ENCODE results near the gene KIF3A.

The KIF3A gene

DNA sequence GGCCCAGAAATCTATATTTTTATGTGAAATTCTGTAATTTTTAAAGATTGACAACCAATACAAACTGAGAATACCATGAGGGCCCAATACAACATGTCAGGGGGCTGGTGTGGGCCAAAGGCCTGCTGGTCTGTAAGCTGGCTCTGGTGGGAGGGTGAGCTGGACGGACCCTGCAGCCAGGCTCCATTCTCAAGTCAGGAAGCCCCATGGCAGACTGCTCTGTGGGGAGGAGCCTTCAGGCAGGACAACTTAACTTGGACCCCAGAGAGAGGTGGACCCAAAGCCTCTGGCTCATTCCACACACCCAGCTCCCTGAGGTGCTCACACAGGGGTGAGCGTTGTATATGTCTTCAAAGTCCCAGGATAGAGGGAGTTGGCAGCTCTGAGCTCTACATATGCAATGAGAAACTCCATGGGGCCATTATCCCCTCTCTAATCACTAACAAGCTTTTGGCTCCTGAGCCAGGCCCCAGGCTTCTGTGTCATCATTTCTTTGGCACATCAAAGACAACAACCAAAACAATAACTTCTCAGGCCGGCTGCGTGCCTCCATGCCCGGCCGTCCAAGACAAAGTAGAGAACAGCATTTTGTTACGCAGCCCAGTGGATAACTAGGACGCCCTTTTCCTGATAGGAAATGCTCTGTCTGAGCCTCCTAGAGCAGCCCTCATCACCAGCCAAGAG, 33.3 kb upstream of the KIF3A start:
- DNase-seq (ENCODE audit: low read depth, low spot score) = no peak

DNA sequence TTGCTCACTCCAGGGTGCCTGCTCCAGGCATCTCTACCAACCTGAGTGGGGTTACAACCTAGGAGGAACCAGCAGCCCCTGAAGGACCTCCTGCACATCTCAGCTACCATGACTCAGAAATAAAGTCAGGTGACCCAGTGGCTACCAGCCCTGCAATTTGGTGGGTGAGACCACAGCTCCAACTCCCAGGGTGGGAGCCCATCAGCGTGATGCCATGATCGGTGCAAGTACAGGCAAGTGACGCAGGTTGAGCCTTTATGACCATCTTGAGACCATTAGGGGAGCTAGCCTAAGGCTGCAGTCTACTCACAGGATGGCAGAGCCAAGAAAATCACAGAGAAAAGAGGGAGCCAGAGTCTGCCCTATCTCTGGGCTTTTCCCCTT, 31.1 kb upstream of the KIF3A start:
- no peak for DNase-seq (ENCODE audit: low read depth, low spot score)

DNA sequence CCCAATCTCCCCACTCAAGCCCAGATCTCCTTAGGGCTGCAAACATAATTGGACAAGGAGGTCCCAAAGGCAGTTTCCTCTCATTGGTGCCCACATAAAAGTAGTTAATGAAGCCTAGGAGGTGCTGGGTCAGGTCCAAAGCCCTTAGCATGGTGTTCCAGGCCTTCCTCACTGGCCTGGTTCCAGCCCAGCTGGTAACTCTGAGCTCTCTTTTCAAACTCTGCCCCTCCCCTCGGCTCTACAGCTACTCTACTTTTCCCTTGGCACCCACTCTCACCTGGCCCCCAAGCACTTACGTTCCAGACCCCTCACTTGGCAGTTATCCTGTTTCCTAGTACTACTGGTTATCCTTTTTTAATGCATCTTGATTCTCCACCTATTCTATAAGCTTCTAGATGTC, 29.8 kb upstream of the KIF3A start:
- DNase-seq (ENCODE audit: low read depth, low spot score) = no peak

DNA sequence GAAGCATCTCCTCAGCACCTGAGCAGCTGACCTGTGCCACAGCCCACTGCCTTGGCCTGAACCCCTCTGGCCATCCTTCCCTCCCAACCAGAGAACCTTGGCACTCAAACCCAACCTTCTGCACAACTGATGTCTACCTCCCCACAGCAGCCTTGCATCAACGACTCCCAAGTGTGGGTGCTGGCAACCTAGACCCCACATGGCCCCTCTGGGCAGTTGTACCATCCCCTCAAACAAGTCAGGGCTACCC, 29.4 kb upstream of the KIF3A start:
- no peak for DNase-seq (ENCODE audit: low read depth, low spot score)

DNA sequence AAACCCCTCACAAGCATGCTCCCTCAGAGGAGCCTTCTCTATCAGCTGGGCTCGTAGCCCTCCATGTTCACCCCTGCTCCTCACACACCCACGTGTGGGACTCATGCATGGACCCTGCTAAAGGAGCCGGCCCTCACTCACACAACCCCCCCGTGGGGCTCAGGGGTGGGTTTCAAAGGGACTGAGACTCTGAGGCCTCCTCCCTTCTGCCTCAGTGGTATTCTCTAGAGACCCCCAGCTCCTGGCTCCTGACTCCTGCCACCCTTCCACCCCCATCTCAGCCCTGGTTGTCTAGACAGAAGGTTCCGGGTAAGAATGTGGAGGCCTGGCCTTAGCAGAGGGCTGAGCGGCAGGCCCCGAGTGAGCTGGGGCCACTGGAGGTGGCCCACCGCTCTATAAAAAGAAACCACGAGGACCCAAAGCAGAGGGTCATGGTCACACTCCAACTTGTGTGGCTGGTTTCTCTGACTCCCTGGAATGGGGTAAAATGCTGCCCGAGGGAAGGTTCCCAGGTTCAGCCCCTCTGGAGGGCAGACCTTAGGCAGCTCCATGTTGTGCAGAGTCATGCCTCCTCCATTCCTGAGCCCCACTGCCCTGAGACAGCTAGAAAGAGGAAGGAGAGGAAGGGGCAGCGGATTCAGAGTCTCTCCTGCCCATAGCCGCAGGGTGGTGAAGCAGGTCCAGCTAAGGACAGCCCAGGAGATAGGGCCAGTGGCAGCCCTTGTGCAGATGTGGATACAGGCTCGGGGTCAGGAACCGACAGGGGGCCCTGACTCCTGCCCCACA, 28.9 kb upstream of the KIF3A start:
- no peak for DNase-seq (ENCODE audit: low read depth, low spot score)

DNA sequence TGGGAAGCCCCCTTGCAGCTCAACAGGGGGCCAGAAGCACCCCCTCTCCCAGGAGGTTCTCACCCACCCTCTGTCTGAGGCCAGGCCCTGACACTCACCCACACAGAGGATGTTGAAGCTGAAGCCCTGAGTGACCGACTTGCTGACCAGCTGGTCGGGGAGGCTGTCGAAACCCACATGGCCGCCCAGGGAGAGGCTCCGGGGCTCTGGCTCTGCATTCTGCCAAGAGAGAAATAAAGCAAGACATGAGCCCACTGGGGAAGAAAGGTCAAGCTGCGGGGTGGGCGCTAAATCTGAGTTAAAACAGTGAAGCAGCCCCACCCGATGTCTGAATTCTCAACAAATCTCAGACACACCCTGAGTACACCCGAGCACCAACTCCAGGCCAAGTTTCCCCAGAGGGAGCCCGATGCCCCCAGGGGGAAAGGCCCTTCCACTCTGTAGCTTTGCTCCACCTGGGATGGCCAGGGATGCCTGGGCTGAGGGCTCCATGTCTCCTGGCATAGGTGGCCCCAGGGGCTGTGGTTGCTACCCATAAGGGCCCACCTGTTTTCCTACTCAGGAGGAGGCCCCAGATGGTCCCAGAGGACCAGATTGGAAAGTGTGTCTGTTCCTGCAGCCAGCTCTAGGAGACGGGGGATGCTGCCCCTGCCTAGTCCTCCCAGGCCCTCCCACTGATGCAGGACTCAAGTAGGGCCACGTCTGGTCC, 28.1 kb upstream of the KIF3A start:
- DNase-seq (ENCODE audit: low read depth, low spot score) = no peak

DNA sequence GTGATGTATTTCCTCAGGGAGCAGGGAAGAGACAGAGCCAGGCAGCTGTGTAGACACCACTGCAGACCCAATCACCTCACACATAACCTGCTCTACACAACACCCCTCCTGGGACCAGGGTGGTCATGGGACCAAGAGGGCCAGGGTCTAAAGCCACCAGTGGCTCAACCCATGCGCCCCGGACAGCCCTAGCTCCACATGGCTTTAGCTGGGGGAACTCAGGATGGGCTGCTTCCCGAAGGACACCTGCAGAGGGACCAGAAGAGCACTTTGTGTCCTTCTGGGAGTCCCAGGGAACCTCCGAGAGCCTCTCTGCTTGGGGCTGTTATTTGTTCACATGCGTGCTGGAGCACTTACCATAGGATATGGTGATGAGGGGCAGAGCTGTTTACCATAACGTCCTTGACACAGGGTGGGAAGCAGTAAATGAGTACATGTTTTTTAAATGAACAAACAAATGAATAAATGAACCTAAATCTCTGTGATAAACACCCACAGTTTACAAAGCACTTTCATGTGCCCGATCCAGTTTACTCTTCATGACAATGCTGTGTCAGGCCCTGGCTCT, 27.4 kb upstream of the KIF3A start:
- no peak for DNase-seq (ENCODE audit: low read depth, low spot score)

DNA sequence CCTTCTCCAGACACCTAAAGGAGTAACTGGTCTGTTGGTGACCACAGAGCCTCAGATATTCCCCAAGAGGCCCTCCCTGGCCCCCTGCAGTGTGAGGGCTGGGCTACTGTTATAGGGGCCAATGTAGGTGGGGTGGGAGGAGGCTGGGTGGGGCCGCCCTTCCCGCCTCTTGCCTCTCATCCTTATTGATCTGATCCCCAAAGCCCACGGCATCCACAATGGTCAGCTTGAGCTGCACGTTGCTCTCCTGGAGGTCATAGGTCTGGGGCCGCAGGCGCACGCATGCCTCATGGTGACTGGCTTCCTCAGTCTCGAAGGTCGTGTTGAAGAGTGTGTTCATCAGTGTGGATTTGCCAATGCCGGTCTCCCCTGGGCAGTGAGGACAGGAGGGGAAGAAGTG, 26.7 kb upstream of the KIF3A start:
- DNase-seq (ENCODE audit: low read depth, low spot score) = no peak

DNA sequence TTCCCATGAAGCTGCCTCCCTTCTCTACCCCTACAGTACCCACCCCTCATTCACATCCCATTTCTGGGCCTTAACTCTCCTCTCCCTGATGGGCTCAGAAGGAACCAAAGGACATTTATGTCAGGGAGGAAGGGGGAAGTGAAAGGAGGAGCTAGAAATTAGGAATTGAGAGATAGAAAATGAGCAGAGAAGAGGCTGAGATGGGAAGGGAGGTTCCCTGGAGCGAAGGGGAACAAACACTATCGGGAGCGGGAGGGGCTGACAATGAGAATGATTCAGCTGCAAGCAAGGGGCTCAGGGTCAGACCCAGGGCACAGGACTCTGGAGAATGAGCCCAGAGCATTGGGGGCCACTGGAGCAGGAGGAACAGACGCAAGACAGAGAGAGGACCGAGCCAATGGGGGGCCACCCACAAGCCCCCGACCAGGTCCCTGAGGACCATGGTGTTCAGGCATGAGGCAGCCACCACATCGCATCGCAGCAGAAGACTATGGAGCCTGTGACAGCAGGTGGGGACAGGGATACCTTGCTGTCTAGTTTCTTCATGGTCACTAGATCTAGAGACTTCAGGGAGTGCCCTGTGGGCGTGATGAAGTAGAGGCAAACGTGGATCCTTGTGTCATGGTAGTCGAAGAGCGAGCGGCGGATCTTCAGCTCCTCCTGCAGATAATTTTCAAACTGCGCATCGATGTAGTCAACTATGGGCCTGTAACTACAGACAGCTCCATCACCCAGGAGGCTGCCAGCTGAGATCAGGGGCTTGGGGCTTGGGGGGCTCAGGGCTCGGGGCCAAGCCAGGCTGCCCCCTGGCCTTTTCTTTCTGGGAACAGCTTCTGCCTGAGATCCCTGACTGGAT, 26.1 kb upstream of the KIF3A start:
- DNase-seq (ENCODE audit: low read depth, low spot score) = no peak

DNA sequence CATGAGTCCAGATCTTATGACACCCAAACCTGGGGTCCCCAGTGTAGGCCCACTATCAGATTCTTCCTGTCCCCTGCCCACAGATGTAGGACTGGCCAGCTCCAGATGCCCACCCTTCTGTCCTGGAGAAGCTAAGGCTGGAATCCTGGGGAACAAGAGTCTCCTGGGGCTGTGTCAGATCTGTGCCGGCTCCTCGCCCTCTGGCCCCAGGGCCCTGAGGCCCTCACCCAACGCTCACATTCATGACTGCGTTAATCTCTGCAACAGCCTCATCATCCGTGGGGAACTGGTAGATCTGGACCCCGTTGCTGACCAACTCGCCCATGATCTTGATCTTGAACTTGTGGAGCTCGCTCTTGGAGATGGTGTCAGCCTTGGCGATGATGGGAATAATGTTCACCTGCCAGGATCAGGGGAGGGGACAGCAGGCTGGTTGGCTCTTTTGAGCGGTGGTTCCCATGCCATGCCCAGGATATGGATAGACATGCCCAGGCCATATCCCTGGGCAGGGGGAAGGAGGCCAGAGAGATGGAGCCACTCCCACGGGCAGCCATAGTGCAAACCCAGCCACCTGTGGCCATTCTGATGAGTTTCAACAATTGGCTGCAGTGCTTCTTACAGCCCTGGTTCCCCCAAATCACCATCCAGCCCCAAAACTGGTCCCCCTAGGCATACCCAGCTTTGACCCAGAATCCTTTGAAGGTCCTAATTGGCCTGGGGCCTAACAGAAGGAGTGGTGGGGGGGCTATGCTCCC, 25.1 kb upstream of the KIF3A start:
- DNase-seq (ENCODE audit: low read depth, low spot score) = no peak

DNA sequence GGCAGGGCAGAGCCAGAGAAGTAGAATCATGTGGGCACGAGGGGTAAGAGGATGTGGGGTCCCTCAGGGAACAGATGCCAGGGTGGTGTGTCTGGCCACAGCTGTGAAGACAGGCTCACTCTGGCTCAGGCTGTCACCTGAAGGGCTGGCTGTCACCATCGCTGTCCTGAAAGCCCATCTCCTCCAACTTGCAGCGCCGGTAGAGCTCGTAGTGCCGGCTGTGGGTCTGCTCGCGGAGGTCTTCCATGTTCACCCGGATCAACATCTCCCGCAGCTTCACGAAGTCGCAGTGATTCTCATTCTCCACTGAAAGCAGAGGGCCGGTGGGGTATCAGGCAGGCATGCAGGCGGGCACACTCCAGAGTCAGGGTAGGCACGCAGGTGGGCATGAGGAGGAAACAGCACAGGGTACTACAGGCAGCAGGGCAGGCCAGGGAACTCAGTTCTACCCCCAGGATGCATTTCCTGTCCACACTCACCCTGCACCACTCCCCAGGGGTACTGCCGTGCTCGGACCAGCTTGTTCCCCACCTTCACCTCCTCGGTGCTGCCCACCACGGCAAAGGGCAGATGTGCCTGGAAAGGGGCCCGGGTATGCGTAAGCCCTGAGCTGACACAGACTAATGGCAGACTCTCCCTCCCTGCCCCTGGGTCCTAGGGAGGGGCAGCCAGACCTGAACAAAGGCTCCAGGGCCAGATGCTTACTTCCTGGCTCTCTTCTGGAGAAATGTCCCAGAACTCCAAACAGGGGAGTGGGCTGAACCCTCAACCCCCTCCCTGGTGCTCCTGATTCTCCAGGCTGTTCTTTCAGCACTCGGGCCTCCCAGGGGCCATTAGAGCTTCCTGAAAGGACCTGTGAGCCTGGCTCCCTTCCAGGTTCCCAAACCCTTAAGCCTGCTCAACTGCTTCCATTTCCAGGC, 24.2 kb upstream of the KIF3A start:
- DNase-seq (ENCODE audit: low read depth, low spot score) = no peak

DNA sequence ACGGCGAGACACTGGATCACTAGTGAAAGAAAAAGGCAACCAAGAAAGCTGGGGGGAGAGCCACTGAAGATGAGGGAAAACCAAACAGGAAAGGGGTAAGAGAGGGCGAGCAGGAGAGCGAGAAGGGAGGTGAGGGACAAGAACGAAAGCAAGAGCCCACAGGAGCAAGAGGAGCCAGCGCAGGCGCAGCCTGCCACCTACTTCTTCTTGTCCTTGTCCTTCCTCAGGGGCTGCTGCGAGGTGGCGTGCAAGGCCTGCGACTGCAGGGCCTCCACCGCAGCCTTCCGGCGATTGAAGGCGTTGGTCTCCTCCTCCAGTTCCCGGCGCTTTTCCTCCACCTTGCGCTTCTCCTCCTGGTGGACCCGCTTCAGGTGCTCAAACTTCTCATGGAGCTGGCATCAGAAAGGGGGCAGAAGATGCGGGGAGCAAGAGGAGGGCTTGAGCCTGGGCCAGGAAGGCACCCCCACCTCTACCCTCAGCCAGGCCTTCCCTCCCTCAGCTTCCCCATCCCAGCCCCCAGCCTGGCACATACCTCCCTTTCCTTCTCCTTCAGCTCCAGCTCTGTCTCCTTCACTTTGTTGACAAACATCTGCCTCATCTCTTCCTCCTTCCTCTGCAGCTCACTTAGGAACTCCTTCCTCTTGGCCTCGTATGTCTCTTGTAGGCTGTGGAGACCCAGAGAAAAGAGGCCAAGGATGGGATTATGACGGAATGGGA, 23.4 kb upstream of the KIF3A start:
- DNase-seq (ENCODE audit: low read depth, low spot score) = no peak

DNA sequence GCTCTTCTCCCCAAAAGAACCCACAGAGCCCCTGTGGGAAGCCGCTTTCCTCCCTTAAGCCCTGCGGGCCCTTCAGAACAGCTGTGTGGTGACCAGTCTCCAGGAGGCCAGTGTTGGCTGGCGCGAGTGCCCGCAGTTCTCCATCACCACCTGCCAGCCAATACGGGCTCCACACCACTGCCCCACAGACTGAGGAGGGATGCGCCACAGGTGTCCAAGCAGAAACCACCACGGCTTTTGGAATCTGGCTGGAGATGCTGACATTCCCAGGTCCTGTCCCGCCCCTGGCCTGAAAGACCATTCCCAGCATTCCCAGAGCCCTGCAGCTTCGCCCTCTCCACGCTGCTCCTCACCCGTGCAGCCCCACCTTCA, 22.7 kb upstream of the KIF3A start:
- DNase-seq (ENCODE audit: low read depth, low spot score) = no peak

DNA sequence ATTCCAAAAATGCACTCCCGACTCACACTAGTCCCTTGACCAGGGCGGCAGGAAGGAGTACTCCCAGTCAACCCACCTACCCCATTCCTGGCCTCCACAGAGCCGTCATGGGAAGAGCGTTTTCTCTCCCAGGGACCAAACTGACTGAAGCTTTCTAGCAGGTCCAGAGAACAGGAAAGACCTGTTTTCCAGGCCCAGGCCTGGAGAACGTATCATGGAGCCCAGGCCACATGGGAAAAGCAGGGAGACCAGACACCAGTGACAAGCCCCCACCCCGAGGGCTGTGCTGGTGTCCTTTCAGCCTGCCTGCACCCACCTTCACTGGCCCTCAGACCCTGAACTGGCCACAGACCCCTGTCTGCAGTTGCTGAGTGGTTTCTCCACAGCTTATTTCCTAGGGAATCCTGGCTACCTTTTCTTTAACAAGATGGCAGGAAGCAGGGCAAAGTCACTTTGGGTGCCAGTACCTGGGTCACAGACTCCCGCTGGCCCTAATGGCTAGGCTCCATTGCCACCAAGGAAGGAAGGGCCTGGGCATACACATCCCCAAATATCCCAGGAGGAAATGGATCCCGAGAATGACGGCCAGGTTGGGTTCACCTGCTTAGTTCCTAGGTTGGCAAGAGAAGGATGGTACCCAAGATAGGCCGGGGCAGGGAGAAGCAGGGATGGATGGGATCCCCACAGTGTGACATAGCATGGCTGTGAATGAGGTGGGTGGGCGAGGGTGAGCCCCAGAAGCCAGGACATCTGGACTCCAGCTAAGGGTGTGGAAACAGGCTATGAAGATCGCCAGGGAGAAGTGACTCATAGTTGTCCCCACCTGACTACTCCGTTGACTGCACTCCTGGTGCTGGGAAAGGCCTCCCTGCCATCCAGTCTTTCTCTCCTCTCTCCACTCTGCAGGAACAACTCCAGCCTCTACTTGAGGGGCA, 22.0 kb upstream of the KIF3A start:
- no peak for DNase-seq (ENCODE audit: low read depth, low spot score)

DNA sequence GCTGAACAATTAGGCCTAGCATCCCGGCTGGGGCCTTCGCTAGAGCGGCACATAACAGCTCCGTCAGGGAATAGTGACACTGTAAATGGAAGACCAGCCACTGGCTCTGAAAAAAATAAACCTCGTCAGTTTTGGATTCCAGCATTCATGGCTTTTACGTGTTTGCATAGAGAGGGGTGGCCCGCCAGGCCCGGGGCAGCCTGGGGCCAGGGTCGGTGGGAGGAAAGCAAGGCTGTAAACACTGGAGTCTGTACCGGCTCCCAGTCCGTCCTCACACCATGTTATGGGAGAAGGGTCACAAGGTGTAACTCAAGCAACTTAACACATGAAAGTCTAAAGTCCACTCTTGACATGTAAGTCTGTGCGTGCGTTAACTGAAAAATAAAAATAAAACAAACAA, 21.1 kb upstream of the KIF3A start:
- no peak for DNase-seq (ENCODE audit: low read depth, low spot score)

DNA sequence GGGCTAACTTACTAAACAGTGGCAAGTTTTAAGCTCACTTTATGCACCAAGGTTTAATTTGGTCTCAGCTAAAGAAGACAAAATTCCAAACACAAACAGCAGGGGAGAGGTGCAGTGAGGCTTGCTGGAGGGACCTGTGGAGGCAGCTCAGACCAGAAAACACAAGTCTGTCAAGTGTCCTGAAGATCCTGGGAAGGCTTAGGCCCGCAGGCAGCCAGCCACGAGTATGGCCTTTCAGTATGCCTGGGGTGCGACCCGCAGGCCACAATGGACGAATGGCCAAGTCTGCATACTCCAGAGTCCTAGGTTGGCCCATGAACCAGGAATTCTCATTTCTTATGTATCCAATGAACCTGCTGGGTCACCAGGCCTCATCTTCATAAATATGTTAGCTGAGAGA, 19.2 kb upstream of the KIF3A start:
- no peak for DNase-seq (ENCODE audit: low read depth, low spot score)

DNA sequence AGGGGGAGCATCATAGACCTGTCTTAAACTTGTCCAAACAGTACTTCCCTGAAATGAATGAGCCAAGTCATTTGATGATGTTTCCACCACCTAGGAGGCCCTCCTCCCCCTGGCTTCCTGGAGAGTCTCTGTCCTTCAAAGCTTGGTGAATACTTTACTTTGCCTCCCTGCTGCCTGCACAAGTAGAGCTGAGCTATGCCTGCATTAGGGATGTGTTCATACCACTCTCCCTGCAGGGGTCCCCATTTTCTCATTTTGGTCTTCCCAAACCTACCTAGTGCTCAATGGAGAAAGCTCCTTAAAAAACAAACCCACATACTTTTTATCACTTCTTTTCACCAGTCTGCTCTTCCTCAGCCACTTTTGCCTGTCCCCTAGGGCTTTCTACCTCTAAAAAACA, 17.6 kb upstream of the KIF3A start:
- no peak for DNase-seq (ENCODE audit: low read depth, low spot score)

DNA sequence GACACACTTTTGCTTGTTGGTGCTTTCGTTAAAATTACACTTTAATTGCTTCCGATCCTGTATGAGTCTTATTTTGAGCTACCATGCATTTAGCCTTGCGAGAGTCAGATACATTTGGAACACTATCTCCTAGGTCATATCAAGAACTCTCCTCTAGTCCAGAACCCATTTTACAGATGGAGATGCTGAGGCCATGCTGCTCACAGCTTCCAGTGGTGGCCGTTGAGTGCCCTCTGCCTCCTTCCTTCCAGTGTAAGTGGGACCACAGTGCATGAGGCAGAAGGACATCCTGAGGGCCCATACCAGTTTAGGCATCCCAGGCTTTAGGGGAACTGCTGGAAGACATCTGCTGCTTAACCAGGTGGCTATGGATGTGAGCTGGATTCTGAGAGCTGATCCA, 16.8 kb upstream of the KIF3A start:
- no peak for DNase-seq (ENCODE audit: low read depth, low spot score)

Data from smooth muscle cell of the brain vasculature (primary cell).